ENCODE results near the gene SENP2.

- TF ChIP-seq POLR2A (IDR thresholded peaks at IDR 0.05), result no peak
- TF ChIP-seq CTCF (IDR thresholded peaks at IDR 0.05 in 8 of 11, conservative IDR thresholded peaks at IDR 0.05 in 3 of 11), result no peak
- no peak for TF ChIP-seq POLR2AphosphoS5 (IDR thresholded peaks at IDR 0.05)
Measured at GRCh38 chr3:185667574-185667973, 81.5 kb downstream of the SENP2 start.
